Calu3 (cell line): ENCODE results near the gene HCAR1. TPM values are rescaled to one million over a fixed set of nuclear protein-coding genes. Genes with fewer than 3 reads are reported as not detected.
"Not testable (repeated sequence)": the region's sequence is repeated elsewhere in the genome, so short reads cannot be mapped to it uniquely, and the experiment has no call there.

ENCODE experiments used
- BruUV-seq: library from RNA; stranded (reverse); fragments of 400-500 nt; replicated peaks from 2 replicates; lab custom pipeline; 2021; lab: Mats Ljungman, UMichigan
- CTCF ChIA-PET: fragments of 300-600 bp; sonication (Branson Sonifier 250); formaldehyde crosslinking; loops from one replicate; lab custom pipeline; 2022; ENCODE audit warnings: antibody characterized with exemption; lab: Charles Lee
- DNase-seq: peaks from one replicate; pipeline ENCODE4 v3.0.0; 2022
- H3K27ac Mint-ChIP-seq: one replicate; pipeline ENCODE4 v1.8.0; 2022; ENCODE audit warnings: mixed read lengths; ENCODE audit not compliant: unreplicated experiment
- H3K27me3 Mint-ChIP-seq: one replicate; pipeline ENCODE4 v1.8.0; 2022; ENCODE audit warnings: mixed read lengths; ENCODE audit not compliant: unreplicated experiment
- H3K36me3 Mint-ChIP-seq: one replicate; pipeline ENCODE4 v1.8.0; 2022; ENCODE audit warnings: mild to moderate bottlenecking, moderate library complexity, mixed read lengths; ENCODE audit not compliant: insufficient read depth, unreplicated experiment
- H3K4me1 Mint-ChIP-seq: one replicate; pipeline ENCODE4 v1.8.0; 2022; ENCODE audit warnings: mild to moderate bottlenecking, low read depth, mixed read lengths; ENCODE audit not compliant: unreplicated experiment
- H3K4me3 Mint-ChIP-seq: one replicate; pipeline ENCODE4 v1.8.0; 2022; ENCODE audit warnings: mild to moderate bottlenecking, low read depth, moderate library complexity, mixed read lengths; ENCODE audit not compliant: unreplicated experiment
- H3K9me3 Mint-ChIP-seq: one replicate; pipeline ENCODE4 v1.8.0; 2022; ENCODE audit warnings: low read depth, mixed read lengths; ENCODE audit not compliant: unreplicated experiment
- intact Hi-C: fragments of 100-400 bp; cut with micrococcal nuclease; formaldehyde crosslinking; loops from one replicate; pipeline ENCODE4 v1.10.0; 2022; ENCODE audit not compliant: unreplicated experiment
- total RNA-seq: library from RNA; stranded (reverse); gene quantifications from 2 replicates; pipeline ENCODE4 v1.2.3, GENCODE V29; 2022

HCAR1 gene
- total RNA-seq, 1 experiment from 2014 or later: 5.9 TPM

- BruUV-seq, H3K36me3 Mint-ChIP-seq, H3K9me3 Mint-ChIP-seq, intact Hi-C loops, H3K27me3 Mint-ChIP-seq, H3K4me3 Mint-ChIP-seq, H3K27ac Mint-ChIP-seq, DNase-seq: not testable (repeated sequence)
- H3K4me1 Mint-ChIP-seq: peaks cover 20% of the 10 kb centered on the region
- CTCF ChIA-PET: interaction anchor here (0.6 kb wide), 1 partner anchor 58 kb away, joined by 3 read pairs; no protein-coding TSS in a partner anchor
Measured at GRCh38 chr12:122710341-122710740, 20.3 kb downstream of the HCAR1 start.

GRCh38 chr12:122709287-122709686, 21.4 kb downstream of the HCAR1 start:
- DNase-seq, intact Hi-C loops, BruUV-seq, CTCF ChIA-PET, H3K4me3 Mint-ChIP-seq, H3K27ac Mint-ChIP-seq, H3K9me3 Mint-ChIP-seq, H3K36me3 Mint-ChIP-seq, H3K27me3 Mint-ChIP-seq: not testable (repeated sequence)
- peaks cover 20% of the 10 kb centered on the region for H3K4me1 Mint-ChIP-seq

GRCh38 chr12:122703841-122704240, 26.8 kb downstream of the HCAR1 start:
- H3K36me3 Mint-ChIP-seq, H3K27me3 Mint-ChIP-seq, DNase-seq, H3K4me3 Mint-ChIP-seq, BruUV-seq, H3K27ac Mint-ChIP-seq, intact Hi-C loops, H3K4me1 Mint-ChIP-seq, H3K9me3 Mint-ChIP-seq, CTCF ChIA-PET: not testable (repeated sequence)

- H3K9me3 Mint-ChIP-seq, H3K4me3 Mint-ChIP-seq: not testable (repeated sequence)
Measured at GRCh38 chr12:122702890-122703611, 27.6 kb downstream of the HCAR1 start, which contains the start of gene HCAR2. HCAR2 (minus strand) TSS chr12:122703357; CDS start chr12:122703283, 74 bp downstream.

GRCh38 chr12:122701481-122701880, 29.2 kb downstream of the HCAR1 start:
- H3K9me3 Mint-ChIP-seq, H3K27me3 Mint-ChIP-seq, H3K36me3 Mint-ChIP-seq, intact Hi-C loops, H3K27ac Mint-ChIP-seq, DNase-seq, H3K4me3 Mint-ChIP-seq, BruUV-seq: not testable (repeated sequence)
- H3K4me1 Mint-ChIP-seq: peaks cover 19% of the 10 kb centered on the region
- CTCF ChIA-PET: interaction anchor here (0.6 to 0.7 kb wide), 2 partner anchors 12 to 1542 kb away, joined by 3 read pairs; no protein-coding TSS in a partner anchor

More at GRCh38 chr12:122702890-122703611, 27.6 kb downstream of the HCAR1 start, which contains the start of gene HCAR2:
- BruUV-seq, H3K27me3 Mint-ChIP-seq, H3K4me1 Mint-ChIP-seq, DNase-seq, CTCF ChIA-PET, H3K27ac Mint-ChIP-seq, H3K36me3 Mint-ChIP-seq, intact Hi-C loops: not testable (repeated sequence)

GRCh38 chr12:122700038-122700710, 30.5 kb downstream of the HCAR1 start:
- CTCF ChIA-PET, H3K4me3 Mint-ChIP-seq, H3K9me3 Mint-ChIP-seq, H3K36me3 Mint-ChIP-seq, intact Hi-C loops, DNase-seq, H3K27ac Mint-ChIP-seq, H3K27me3 Mint-ChIP-seq, BruUV-seq: not testable (repeated sequence)
- H3K4me1 Mint-ChIP-seq: peaks cover 21% of the 10 kb centered on the region

- CTCF ChIA-PET: interaction anchor here (0.6 to 1.3 kb wide), 2 partner anchors 29 to 41 kb away, joined by 3 read pairs; no protein-coding TSS in a partner anchor
- H3K27me3 Mint-ChIP-seq, intact Hi-C loops, H3K9me3 Mint-ChIP-seq, H3K36me3 Mint-ChIP-seq, BruUV-seq: not testable (repeated sequence)
- H3K27ac Mint-ChIP-seq: peak overlapping the region; percentile 21
- H3K4me1 Mint-ChIP-seq: peaks cover 41% of the 10 kb centered on the region
- H3K4me3 Mint-ChIP-seq: peak overlapping the region; percentile 51
- DNase-seq: peak; percentile 32
Measured at GRCh38 chr12:122696922-122697321, 33.7 kb downstream of the HCAR1 start.
